Mammary epithelial cell (primary cell): ENCODE results near the gene CSTB.

ENCODE experiments used
- CTCF ChIP-seq, 2 donors: IDR thresholded peaks in 1 of 2; conservative IDR thresholded peaks in 1 of 2; 2 replicates each; pipeline ENCODE4 v1.5.1; 2011 to 2012; ENCODE audit warnings: inconsistent platforms in 2 of 2, low read length in 2 of 2, mild to moderate bottlenecking in 2 of 2, control low read depth in 1 of 2, low read depth in 1 of 2; ENCODE audit not compliant: insufficient read depth in 1 of 2; ENCODE audit errors: extremely low read depth in 1 of 2
- EZH2 ChIP-seq: IDR thresholded peaks from 2 replicates; pipeline ENCODE4 v1.6.1; 2012; ENCODE audit warnings: low read length, inconsistent platforms, borderline replicate concordance

- TF ChIP-seq CTCF (conservative IDR thresholded peaks at IDR 0.05 in 1 of 2, IDR thresholded peaks at IDR 0.05 in 1 of 2; ENCODE audit: extremely low read depth in 1 of 2, insufficient read depth in 1 of 2, low read depth in 1 of 2, low read length in 2 of 2) (no peak), EZH2 (no peak)
These were observed 40.6 kb downstream of the CSTB start for GRCh38 chr21:43735236-43736091.
